Suprapubic skin (tissue), 4 donors: ENCODE data around the gene RTP5. TPM values are rescaled to one million over a fixed set of nuclear protein-coding genes. Genes with fewer than 3 reads are reported as not detected.

Source experiments
- DNase-seq, 2 donors: peaks; one replicate each; pipeline ENCODE4 v3.0.0-alpha.2; 2019; ENCODE audit warnings: low spot score in 2 of 2
- H3K27ac ChIP-seq: fragments of 200-600 bp; sonication (generic); one replicate; pipeline ENCODE4 v1.5.1; 2019
- H3K27me3 ChIP-seq: fragments of 200-600 bp; sonication (generic); one replicate; pipeline ENCODE4 v1.5.1; 2019
- H3K36me3 ChIP-seq: fragments of 200-600 bp; sonication (generic); one replicate; pipeline ENCODE4 v1.5.1; 2019
- H3K4me1 ChIP-seq: fragments of 200-600 bp; sonication (generic); one replicate; pipeline ENCODE4 v1.5.1; 2019
- H3K4me3 ChIP-seq: fragments of 200-600 bp; sonication (generic); one replicate; pipeline ENCODE4 v1.5.1; 2019; ENCODE audit warnings: mild to moderate bottlenecking
- H3K9me3 ChIP-seq: fragments of 200-600 bp; sonication (generic); one replicate; pipeline ENCODE4 v1.5.1; 2019
- CTCF ChIP-seq, 2 donors: fragments of 200-600 bp in 1 of 2; fragments of 450-650 bp in 1 of 2; sonication (generic) in 1 of 2; IDR thresholded peaks; one replicate each; pipeline ENCODE4 v1.5.1; 2016 to 2019; ENCODE audit warnings: antibody characterized with exemption in 2 of 2, mild to moderate bottlenecking in 1 of 2, moderate library complexity in 1 of 2
- EP300 ChIP-seq: sonication (generic); formaldehyde crosslinking; IDR thresholded peaks from one replicate; pipeline ENCODE4 v1.6.1; 2017; ENCODE audit warnings: antibody characterized with exemption
- POLR2A ChIP-seq, 2 donors: fragments of 450-650 bp; IDR thresholded peaks; one replicate each; pipeline ENCODE4 v1.6.1; 2017; ENCODE audit warnings: antibody characterized with exemption in 2 of 2, mild to moderate bottlenecking in 2 of 2, moderate library complexity in 2 of 2
- POLR2AphosphoS5 ChIP-seq, 3 donors: sonication (generic); formaldehyde crosslinking; IDR thresholded peaks; one replicate each; pipeline ENCODE4 v1.6.1; 2017; ENCODE audit warnings: antibody characterized with exemption in 3 of 3
- WGBS: methylation state at CpG from one replicate; pipeline ENCODE4 v1.1.5; 2018; 5-methylcytosine and 5-hydroxymethylcytosine counted together
- total RNA-seq, 4 donors: library from RNA; depleted of rRNA; stranded (reverse); fragments of >200 nt; gene quantifications; one replicate each; pipeline ENCODE4 v1.1.0, GENCODE V29; 2016

The RTP5 gene
- total RNA-seq, 4 donors from 2014 or later: not detected

DNA sequence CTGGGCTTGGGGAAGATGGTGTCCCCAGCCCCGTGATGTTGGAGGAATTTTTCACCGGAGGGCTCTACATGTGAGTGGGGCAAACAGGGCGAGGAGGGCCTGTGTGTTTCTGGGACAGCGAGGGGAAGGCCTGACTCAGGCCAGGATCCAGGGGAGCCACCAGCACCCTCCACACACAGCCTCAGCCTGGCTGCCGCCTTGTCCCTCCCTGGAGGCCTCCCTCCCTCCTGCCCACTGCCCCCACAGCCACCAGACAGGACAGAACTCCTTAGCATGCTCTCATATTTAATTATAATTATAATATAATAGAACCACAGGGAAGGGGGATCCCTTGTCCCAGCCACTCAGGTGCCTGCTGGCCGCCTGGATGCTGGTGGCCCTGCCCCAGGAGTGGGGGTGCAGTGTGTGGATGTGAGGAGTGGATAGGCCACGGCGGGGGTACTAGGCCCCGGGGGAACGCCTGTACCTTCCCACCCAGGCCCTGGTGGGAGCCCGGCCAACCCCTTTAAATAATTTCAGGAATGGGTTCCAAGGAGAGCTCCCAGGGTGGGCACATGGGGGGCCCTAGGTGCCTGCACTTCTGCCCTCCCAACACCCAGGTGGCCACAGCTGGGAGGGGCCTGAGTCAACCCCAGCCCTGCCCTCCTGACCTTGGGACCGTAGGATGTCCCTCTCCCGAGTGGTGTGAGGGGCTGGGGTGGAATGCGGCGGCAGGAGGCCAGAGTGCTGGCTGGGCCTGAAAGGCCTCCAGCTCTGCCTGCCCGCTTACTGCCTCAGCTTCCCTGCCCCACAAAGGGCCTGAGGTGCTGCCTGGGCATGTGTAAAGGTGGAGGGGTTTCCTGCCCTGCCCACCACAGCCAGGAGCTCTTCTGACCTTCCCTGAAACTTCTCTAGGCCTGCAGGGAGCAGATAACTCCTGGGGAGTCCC is 19.6 kb upstream of the RTP5 start:
- no peak for TF ChIP-seq CTCF (IDR thresholded peaks at IDR 0.05)
- no peak for TF ChIP-seq POLR2AphosphoS5 (IDR thresholded peaks at IDR 0.05)
- TF ChIP-seq POLR2A (IDR thresholded peaks at IDR 0.05): no peak
- no peak for TF ChIP-seq EP300
- Histone ChIP-seq H3K27me3 (peaks cover 1% of the 10 kb centered on the region), H3K4me1 (peaks cover 14% of the 10 kb centered on the region), H3K27ac (no peak overlapping the region), H3K9me3 (no peaks in the 10 kb centered on the region), H3K4me3 (no peak overlapping the region), H3K36me3 (no peaks in the 10 kb centered on the region)
- DNase-seq: peak in 1 of 2 donors; percentile 74
- 81% methylated on average over 10 of the region's 16 CpGs for WGBS

DNA sequence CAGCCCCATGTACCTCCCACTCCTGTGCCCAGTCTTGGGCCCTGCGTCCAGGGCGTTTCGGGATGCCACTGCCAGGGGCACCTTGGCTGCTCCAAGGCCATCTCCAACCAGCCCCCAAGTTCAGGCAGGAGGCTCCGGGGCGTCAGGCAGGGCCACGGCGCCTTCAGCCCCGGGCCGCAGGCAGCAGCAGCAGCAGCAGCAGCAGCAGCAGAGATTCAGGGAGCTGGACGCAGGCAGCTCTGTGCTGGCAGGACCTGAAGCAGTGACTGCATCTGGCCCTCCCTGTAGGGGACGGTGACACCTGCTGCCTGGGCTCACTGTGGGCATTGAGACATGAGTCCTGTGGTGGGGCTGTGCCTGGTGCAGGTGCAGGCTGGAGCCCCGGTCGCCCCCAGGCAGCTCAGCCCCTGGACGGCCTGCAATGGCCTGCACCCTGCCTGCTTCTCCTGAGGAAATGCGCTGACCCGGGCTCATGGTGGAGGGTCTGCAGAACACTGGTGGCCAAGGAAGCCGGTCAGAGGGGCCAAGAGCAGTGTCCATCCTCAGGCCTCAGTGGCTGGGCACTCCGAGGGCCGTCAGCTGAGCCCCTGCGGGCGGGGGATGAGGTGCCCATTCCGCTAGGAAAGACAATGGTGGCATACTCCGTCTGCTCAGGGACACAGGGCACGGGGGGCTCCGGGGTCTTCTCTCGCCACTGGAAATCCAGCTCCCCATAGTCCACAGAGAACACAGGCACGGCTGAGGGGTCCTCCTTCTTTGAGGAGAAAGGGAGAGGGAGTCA is 18.8 kb upstream of the RTP5 start:
- Histone ChIP-seq H3K27ac (no peak overlapping the region), H3K9me3 (no peaks in the 10 kb centered on the region), H3K27me3 (no peaks in the 10 kb centered on the region), H3K36me3 (no peaks in the 10 kb centered on the region), H3K4me1 (peaks cover 7% of the 10 kb centered on the region), H3K4me3 (no peak overlapping the region)
- TF ChIP-seq POLR2A (IDR thresholded peaks at IDR 0.05): no peak
- no peak for TF ChIP-seq POLR2AphosphoS5 (IDR thresholded peaks at IDR 0.05)
- TF ChIP-seq EP300: no peak
- no peak for TF ChIP-seq CTCF (IDR thresholded peaks at IDR 0.05)
- 91% methylated on average over 16 of the region's 27 CpGs for WGBS
- DNase-seq: peak in 1 of 2 donors; percentile 74

GRCh38 chr2:241851325-241852115 is 18.0 kb upstream of the RTP5 start:
- TF ChIP-seq POLR2AphosphoS5 (IDR thresholded peaks at IDR 0.05) (no peak), EP300 (no peak), CTCF (IDR thresholded peaks at IDR 0.05) (no peak), POLR2A (IDR thresholded peaks at IDR 0.05) (no peak)
- peaks cover under 1% of the 10 kb centered on the region for H3K4me1 ChIP-seq
- H3K27ac ChIP-seq: no peak overlapping the region
- no peaks in the 10 kb centered on the region for H3K36me3 ChIP-seq
- 100% methylated on average over 6 of the region's 26 CpGs for WGBS
- no peaks in the 10 kb centered on the region for H3K27me3 ChIP-seq
- H3K4me3 ChIP-seq: no peak overlapping the region
- H3K9me3 ChIP-seq: no peaks in the 10 kb centered on the region
- DNase-seq: peak in 1 of 2 donors; percentile 61

DNA sequence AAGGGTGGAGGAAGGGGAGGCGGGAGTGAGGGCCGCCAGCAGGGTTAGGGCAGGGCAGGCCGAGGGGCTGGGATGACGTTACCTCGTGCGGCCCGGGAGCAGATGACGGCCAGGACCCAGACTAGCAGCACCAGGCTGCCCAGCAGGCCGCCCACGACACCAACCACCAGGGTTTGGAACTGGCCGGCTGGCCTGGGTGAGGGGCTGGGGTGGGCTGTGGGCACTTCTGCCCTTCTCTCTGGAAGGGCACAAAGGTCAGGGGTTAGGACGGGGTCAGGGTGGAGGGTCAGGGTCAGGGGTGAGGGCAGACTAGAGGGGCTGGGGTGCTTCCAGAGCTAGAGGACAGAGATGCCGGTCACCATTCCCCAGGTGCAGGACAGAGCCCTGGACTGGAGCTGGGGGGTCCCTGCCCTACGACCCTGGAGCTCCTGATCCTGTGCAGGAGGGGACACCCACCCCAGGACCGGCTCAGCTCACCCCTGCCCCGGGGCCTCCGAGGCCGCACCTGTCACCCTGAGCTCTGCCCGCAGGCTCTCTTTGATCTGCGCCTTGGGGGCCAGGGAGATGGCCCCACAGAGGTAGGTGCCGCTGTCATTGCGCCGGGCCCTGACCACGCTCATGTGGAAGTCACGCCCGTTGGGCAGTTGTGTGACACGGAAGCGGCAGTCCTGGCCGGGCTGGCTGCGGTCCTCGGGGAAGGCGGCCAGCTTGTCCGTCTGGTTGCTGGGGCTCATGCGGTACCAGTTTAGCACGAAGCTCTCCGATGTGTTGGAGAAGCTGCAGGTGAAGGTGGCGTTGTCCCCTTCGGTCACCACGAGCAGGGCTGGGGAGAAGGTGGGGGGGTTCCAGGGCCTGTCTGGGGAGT is 17.2 kb upstream of the RTP5 start:
- TF ChIP-seq POLR2A (IDR thresholded peaks at IDR 0.05) (no peak), CTCF (IDR thresholded peaks at IDR 0.05) (no peak), POLR2AphosphoS5 (IDR thresholded peaks at IDR 0.05) (no peak), EP300 (no peak)
- Histone ChIP-seq H3K27me3 (no peaks in the 10 kb centered on the region), H3K4me1 (no peaks in the 10 kb centered on the region), H3K4me3 (no peak overlapping the region), H3K27ac (no peak overlapping the region), H3K36me3 (no peaks in the 10 kb centered on the region), H3K9me3 (no peaks in the 10 kb centered on the region)
- DNase-seq: peak in 1 of 2 donors; percentile 74
- 93% methylated on average over 24 of the region's 39 CpGs for WGBS
